T follicular helper cell (primary cell): ENCODE data around the gene TENM4.
"Not testable (repeated sequence)": the region's sequence is repeated elsewhere in the genome, so short reads cannot be mapped to it uniquely, and the experiment has no call there.

Experiments
- DNase-seq: peaks from one replicate; pipeline ENCODE4 v3.0.0-alpha.2; 2020; ENCODE audit warnings: low read depth

Gene TENM4

DNA sequence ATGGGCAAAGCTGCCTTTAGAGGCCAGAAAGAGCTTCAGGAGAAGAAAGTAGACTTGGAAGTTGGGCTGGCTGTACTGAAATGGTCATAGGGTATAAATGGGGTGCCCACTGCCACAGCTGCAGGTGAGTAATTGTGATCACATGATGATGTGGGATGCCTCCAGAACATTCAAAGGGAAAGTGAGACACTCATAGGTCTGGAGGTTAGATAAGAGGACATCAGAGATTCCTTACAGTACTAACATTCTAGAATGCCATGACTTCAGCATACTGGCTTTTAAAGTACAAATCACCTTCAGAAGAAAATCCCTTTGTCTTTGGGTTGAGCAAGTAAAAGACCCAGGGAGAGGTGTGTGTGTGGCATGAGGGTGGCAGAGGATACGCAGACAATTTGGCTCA, 419.2 kb downstream of the TENM4 start:
- no peak for DNase-seq

DNA sequence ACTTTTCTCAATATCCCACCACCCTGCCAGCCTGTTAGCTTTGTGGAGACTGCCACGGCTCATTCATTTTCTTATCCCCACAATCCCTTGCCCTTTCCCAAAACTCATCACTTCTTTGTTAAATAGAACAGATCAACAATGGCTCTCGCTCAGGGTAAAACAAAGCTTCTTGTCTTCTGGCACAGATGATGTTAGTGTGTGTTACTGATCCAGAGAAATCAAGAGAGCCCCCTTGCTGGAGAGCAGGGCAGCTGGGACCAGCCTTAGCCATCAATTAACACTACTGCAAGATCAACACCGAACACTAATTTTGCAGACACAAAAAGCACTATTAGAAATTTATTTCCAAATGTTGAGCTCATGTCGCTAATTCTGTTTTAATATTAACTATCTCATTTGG, 420.9 kb downstream of the TENM4 start:
- no peak for DNase-seq

DNA sequence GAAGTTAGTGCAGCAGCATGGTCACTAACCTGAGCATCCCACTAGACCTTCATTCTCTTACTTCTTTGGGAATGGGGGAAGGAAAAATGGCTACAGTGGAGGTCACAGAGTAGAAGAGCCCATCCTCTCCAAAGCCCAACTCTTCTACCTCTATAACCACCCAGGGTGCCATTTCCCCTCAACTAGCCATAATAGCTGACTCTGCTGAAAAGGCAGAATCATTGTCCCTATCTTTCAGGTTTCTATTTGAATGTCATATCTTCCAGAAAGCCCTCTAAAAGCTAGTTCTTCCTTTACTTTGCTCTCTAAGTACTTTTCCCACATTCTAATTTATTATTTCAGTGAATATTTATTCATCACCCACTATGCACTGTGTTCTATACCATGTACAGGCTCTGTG, 421.6 kb downstream of the TENM4 start:
- no peak for DNase-seq

DNA sequence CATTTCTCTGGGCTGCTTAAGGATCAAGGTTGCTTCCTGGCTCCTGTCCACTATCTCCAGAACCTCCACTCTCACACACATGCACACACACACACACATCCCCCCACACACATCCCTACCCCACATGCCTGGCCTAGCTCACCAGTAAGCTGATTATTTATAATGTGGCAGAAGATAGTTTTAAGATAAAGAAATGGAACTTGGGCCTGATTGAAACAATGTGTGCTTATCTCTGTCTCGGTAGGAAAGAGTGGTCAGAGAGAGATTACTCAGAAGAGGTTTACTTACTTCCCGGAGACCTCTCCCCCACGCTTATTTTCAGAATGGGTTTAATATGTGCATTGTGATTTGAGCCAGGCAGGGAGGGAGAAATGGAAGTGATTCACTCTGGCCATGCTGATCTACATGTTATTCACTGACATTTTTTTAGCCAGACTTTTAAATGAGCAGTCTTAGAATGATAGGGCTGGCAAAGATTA, 422.4 kb downstream of the TENM4 start:
- no peak for DNase-seq

DNA sequence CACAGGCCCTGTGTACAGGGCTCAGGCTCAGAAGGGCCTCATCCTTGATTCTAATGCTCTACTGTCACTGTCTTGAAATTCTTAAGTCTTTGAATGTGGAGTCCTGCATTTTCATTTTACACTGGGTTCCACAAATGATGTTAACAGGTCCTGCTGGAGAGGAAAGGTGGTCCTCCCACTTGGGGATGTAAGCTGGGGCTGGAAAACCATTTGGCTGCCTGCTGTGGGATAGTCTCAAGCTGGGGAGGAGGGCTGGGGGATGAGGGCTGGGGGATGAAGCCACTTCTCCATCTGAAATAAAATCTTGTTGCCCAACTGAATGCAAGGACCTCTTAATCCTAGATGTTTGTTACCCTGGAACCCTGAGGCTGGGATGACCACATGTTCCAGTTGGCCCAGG, 423.0 kb downstream of the TENM4 start:
- no peak for DNase-seq

DNA sequence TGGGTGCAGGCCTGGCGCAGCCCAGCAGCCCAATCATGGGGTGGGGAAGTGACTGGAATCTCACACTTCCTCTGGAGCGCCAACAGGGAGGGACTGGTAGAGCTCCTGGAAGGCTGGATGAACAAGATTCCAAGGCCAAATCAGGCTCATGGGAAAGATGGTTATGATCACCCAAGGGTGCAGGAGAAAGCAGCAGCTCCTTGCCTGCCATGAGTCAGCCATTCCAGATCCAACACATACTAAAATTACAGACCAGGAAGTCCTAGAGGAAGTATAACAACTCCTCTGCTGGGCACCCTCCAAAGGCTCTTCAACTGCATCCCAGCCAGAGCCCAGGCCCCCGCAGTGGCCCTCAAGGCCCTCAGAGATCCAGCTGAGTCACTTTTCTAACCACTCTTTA, 427.3 kb downstream of the TENM4 start:
- no peak for DNase-seq

DNA sequence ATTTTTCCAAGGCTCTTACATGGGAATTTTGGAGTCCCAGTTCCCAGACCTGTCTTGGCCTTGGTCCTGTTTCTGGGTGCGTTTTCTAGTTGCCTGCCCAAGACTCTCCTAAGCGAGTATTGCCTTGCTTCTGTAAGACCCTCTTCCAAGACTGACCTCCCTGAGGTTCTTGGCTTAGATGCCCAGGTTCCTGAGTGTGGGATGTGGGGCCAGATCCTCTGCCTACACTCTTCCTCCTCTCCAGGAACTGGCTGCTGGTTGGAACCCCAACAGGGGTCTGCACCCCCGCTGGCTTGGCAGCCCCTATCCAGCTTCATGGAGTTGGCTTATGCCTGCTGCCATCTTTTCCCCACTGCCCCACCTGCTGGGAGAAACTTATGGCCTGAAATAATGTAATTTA, 429.5 kb downstream of the TENM4 start:
- no peak for DNase-seq

DNA sequence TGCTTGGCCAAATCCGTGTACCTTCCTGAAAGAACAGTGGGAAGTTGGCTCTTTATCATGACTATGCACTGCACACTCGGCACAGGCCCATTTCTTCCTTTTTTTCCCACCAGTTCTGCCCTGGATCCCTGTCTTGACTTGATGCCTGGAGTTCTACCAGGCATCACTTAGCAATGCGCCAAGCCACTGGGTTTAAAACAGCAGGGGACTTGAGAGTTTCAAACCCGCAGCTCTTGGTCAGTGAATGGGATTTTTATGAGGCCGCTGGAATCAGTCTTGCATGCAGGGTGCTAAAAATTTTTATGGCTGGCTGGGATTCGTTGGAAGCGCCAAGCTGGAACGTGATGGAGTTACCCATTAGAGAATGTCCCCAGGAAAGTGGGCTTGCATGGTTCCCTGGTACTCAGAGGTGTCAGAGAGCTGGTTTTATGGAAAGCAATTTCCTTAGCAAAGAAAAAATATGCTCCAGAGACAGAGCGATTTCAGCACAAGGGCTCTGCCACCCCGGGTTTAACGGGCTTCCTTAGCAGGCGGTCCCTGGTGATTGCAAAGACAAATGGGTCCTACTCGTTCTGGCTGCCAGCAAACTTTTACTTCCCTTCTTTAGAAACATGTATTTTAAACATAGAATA, 432.9 kb downstream of the TENM4 start:
- DNase-seq: no peak

DNA sequence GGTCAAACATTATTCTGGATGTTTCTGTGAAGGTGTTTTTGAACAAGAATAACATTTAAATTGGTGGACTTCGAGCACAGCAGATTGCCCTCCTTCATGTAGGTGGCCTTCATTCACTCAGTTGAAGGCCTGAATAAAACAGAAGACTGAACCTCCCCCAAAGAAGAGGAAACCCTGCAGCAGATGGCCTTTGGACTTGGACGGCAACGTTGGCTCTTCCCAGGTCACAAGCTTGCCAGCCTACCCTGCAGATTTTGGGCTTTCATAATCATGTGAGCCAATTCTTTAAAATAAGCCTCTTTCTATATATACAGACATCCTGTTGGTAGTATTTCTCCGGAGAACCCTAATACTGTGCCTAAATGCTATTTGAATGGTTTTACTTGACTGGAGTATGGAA, 434.0 kb downstream of the TENM4 start:
- no peak for DNase-seq

DNA sequence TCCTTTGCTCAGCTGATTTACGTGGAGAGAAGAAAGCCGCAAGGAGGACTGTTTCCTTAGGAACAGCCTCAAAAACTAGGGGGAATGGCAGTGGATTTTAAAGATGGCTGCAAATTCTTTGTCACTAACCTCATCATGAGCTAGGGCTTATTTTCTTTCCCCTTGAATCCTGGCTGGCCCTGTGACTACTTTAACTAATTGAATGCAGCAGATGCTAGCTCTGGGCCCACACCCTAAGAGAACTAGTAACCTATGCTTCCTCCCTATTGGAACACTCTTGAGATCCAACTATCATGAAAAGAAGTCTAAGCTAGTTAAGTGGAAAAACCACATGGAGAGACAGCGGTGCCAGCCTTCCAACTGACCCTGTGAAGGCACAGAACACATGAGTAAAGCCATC, 444.8 kb downstream of the TENM4 start:
- DNase-seq: no peak

DNA sequence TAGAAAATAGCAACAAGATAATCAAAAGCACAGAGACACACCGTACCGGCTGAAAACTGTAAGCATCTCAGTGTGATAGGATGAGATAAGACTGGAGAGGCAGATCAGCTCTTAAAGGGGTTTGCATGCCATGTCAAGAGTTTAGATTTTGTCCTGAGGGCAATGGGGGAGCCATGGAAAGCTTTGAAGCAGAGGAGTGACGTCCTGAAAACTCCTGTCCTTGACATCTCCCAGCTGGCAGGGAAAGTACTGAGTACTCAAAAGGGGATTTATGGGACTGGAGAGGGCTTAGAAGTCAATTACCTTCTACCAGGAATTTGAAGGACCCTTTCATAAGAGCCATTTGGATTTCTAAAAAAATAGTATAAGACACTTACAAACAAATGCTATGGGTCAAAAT, 445.7 kb downstream of the TENM4 start:
- DNase-seq: no peak

DNA sequence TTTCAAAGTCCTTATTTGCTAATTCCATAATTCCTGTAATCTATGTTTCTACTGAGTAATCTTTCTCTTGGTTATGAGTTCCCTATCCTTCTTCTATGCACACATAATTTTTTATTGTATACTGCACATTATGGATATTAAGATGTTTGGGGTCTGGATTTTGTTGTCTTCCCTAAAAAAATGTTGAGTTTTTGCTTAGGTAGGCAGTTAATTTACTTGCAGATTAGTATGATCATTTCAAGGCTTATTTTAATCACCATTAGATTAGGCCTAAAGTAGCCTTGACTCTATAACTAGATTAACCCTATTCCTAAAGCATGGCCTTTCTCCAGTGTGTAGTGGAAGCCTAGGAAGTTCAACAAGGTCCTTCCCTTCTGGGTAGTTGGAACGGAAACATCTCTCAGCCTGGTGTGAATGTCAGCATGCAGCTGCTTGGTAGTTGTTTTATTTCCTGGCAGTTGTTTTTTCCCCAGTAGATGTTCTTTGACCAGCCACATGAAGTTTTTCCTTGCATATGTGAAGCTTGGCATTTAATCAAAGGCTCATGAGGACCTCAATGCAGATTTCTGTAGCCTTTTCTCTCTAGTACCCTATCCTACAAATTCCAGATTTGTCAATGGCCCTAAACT, 446.9 kb downstream of the TENM4 start:
- no peak for DNase-seq

DNA sequence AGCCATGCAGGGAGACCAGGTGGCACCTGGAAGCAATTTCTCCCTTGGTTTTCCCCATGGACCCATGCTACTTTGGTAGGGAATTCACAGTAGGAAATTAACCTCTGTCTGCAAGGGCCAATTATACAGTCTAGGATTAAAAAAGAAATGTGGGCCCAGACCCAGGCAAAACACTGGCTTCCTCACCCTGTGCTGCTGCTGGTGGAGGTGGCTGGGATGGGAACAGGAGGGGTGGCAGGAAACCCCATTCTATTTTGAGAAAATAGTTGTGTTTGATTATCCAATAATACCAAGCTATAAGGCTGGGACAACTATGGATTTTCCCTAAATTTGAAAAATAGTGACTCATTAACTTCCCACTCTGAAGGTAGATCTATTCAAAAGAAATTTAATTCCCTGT, 449.1 kb downstream of the TENM4 start:
- no peak for DNase-seq

DNA sequence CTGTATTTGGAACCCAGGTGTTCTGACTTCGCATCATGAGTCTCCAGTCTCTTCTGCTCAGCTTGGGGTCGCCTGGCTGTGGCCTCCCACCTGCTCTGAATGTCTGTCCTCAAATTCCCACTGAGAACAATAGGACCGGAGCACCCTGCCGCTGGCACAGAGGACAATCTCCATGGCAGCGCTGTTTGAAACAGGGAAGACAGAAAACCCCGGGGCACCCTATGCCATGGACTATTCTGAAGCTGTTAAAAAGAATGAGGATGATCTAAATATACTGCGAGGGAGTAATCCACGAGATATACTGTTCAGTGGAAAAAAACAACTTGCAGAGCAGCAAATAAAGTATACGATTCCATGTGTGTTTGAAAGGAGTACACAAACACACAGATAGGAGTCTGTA, 450.6 kb downstream of the TENM4 start:
- no peak for DNase-seq

DNA sequence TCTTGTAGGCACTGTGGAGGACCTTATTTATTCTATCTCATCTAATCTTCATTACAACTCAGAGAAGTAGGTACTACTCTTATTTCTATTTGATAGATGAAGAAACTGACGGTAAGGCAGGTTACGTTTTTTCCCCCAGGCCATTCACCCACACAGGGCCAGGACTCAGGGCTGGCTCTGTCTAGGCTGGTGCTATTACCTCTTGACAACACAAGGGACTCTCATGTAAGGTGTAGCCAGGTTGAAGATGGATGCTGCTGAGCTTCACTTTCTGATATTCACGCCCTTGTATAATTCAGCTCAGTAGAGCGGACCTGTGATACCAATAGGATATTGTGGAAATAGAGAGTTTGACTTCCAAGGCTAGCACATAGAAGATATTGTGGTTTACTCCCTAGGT, 453.1 kb downstream of the TENM4 start:
- DNase-seq: no peak

DNA sequence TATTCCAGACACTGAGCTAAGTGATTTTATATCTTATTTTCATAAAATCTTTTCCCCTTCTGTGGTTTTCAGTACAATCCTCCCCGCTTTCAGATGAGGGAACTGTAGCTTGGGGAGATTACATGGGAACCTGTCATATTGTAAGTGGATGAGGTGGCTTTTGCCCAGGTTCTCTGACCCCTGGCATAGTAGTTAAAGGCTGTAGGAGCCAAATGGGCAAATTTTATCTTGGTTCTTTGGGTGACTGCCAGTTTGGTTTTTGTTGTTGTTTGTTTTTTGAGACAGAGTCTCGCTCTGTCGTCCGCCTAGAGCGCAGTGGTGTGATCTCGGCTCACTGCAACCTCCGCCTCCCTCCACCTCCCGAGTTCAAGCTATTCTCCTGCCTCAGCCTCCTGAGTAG, 454.5 kb downstream of the TENM4 start:
- no peak for DNase-seq

DNA sequence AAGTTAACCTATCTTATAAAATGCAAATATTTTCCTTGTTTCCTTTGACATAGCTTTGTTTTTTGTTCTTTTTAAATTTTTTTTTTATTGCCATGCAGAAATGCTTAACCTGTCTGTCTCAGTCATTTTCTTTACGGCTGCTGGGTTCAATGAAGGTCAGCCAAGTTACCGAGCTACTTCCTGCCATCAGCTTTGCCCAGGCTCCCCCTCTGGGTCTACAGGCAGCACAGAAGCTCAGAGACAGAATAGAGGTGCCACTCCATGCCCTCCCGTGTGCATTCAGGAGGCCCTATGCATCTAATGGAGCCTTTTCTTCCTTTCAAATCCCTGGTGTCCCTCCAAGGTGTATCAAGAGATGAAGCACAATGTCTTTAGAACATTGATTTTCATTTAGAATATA, 455.2 kb downstream of the TENM4 start:
- no peak for DNase-seq

DNA sequence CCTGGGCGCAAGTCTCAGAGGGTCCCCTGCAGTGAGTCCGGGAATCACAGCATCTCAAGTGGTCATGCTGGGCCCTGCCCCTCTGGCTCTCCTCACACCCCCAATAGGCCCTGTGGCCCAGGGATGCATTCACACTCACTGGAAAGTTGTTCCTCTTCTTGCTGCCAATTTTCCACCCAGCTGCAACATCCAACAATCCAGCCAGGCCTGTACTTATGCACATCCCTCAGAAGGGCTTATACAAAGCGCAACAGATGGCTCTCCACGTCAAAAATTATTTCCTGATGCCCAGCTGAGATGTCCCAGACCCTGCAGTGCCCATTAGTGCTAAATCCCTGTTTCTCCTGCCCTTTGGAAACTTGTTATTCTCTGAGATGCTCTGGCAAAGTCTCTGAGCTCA, 458.4 kb downstream of the TENM4 start:
- no peak for DNase-seq

DNA sequence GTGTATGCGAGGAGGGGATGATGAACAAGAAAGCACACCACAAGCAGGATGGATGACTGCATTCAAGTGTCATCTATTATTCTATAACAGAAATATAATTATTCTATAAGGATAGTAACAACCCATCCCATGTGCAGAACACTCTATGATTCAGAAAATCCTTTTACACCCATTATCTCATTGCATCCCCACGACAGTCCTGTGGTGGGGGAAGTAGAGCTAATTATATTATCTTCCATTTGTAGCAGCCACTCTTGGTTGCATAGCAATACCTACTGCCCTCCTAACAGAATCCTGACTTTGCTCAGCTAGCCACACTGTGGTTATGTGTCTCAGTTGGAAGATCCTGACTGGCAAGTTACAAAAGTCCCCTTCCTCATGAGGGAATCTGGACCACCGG, 459.7 kb downstream of the TENM4 start:
- DNase-seq: no peak

DNA sequence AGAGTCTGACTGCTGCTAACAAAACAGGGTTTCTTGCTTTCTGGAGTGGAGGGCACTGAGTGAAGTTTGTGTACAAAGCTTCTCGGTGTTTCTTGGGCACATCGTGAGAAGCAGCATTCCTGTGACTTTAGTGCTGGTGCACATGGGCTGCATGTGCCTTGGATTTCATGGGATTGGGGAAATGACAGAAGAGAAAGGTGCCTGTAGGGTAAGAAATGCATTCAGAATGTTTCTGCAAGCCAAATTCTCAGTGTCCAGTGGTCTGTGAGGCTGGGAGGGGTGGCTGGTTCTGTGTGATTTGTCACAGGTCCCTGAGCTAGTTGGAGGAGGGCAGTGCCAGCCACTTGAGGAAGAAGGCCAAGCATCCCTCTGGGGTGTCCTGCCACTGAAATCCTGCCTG, 462.0 kb downstream of the TENM4 start:
- no peak for DNase-seq

DNA sequence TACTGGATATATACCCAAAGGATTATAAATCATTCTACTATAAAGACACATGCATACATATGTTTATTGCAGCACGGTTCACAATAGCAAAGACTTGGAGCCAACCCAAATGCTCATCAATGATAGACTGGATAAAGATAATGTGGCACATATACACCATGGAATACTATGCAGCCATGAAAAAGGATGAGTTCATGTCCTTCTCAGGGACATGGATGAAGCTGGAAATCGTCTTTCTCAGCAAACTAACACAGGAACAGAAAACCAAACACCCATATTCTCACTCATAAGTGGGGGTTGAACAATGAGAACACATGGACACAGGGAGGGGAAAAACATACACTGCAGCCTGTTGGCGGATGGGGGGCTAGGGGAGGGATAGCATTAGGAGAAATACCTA, 463.0 kb downstream of the TENM4 start:
- not testable (repeated sequence) for DNase-seq

DNA sequence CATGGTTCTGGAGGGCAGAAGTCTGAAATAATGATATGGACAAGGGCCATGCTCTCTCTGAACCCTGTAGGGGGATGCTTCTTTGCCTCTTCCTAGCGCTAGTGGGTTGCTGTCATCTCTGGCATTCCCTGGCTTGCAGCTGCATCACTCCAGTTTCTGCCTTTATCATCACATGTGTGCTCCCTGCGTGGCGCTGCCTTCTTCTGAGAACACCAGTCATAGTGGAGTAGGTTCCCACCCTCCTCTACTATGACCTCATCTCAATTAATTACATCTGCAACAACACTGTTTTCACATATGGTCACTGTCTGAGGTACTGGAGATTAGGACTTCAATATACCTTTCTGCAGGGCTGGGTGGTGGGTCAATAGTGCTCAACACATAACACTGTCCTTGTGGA, 463.8 kb downstream of the TENM4 start:
- DNase-seq: no peak

DNA sequence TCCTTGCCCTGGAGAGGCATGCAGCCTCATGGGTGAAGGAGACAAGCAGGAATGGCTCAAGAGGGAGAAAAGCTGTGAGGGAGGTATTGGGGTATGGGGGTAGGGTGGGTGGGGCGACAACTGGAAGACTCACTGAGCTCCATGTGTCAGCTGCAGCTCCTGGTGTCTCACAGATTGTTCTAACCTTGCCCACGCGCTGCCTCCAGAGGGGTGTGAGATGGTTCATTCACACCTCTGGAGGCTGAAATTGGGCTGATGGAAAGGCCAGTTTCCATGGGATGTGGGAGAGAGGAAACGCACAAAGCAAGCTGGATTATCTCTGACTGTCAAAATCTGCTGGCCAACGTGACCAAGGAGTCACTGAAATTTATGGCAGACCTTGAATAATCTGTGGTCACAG, 465.7 kb downstream of the TENM4 start:
- DNase-seq: no peak

DNA sequence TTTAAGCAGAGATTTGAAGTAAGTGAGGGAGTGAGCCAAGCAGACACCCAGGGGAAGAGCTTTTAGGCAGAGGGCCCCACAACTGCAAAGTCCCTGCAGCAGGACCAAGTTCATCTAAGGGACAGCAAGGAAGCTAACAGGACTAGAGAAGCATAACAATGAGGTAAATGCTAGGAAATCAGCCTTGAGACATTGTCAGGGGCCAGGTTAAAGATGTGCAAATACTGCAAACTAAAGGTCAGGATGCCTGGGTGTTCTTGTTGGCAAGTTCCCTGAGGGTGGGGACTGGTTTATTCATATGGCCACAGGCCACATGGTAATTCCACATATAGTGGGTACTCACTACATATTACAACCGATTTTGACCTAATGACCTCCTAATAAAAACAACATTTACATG, 467.0 kb downstream of the TENM4 start:
- no peak for DNase-seq
